Stimulated activated CD4-positive, alpha-beta T cell treated with anti-CD3 and anti-CD28 coated beads, Interleukin-15, amount 100 ng/mL, for 1 hour (primary cell): ENCODE results near the gene CAT.
"Not testable (repeated sequence)": the region's sequence is repeated elsewhere in the genome, so short reads cannot be mapped to it uniquely, and the experiment has no call there.

Experiments
- DNase-seq, 2 donors: peaks; one replicate each; pipeline ENCODE4 v3.0.0-alpha.2; 2020; ENCODE audit warnings: low read depth in 1 of 2, low spot score in 1 of 2

Gene CAT

GRCh38 chr11:34424826-34425225 lies 13.9 kb upstream of the CAT start:
- DNase-seq, result not testable (repeated sequence)

GRCh38 chr11:34425360-34425759 lies 13.4 kb upstream of the CAT start:
- DNase-seq, result no peak

- DNase-seq, result no peak
Measured at GRCh38 chr11:34425867-34426266, 12.9 kb upstream of the CAT start.

- no peak for DNase-seq
Measured at GRCh38 chr11:34426766-34427185, 12.0 kb upstream of the CAT start.

- no peak for DNase-seq
Measured at GRCh38 chr11:34427186-34427805, 11.4 kb upstream of the CAT start.

GRCh38 chr11:34431979-34432378 lies 6.8 kb upstream of the CAT start:
- DNase-seq, result no peak

GRCh38 chr11:34432822-34433221 lies 5.9 kb upstream of the CAT start:
- no peak for DNase-seq

- DNase-seq, result no peak
Measured at GRCh38 chr11:34433899-34434298, 4.8 kb upstream of the CAT start.

- DNase-seq, result no peak
Measured at GRCh38 chr11:34437224-34438125, 1.3 kb upstream of the CAT start.

- DNase-seq, result no peak
Measured at GRCh38 chr11:34439610-34440198, 970 bp downstream of the CAT start.

- DNase-seq, result no peak
Measured at GRCh38 chr11:34441814-34442213, 3.1 kb downstream of the CAT start.

- DNase-seq, result no peak
Measured at GRCh38 chr11:34443136-34443535, 4.4 kb downstream of the CAT start.

GRCh38 chr11:34444428-34444827 lies 5.7 kb downstream of the CAT start:
- no peak for DNase-seq

- DNase-seq, result no peak
Measured at GRCh38 chr11:34445956-34446355, 7.2 kb downstream of the CAT start.

- DNase-seq, result no peak
Measured at GRCh38 chr11:34446386-34446785, 7.7 kb downstream of the CAT start.

- no peak for DNase-seq
Measured at GRCh38 chr11:34447044-34447443, 8.3 kb downstream of the CAT start.

- DNase-seq, result no peak
Measured at GRCh38 chr11:34448223-34448994, 9.7 kb downstream of the CAT start.

- DNase-seq, result no peak
Measured at GRCh38 chr11:34449013-34449412, 10.3 kb downstream of the CAT start.

GRCh38 chr11:34451053-34451452 lies 12.3 kb downstream of the CAT start:
- no peak for DNase-seq

- DNase-seq, result no peak
Measured at GRCh38 chr11:34454308-34455032, 15.7 kb downstream of the CAT start.

GRCh38 chr11:34457607-34458006 lies 18.9 kb downstream of the CAT start:
- no peak for DNase-seq
